NB4 (cell line): ENCODE data around the gene SDSL.

Experiments used
- CTCF ChIP-seq: IDR thresholded peaks from one replicate; pipeline ENCODE4 v1.5.1; 2012; ENCODE audit warnings: low read depth, low read length
- MAX ChIP-seq: IDR thresholded peaks from 2 replicates; pipeline ENCODE4 v1.6.1; 2011; ENCODE audit warnings: low read depth, low read length
- MYC ChIP-seq: IDR thresholded peaks from 2 replicates; pipeline ENCODE4 v1.6.1; 2011; ENCODE audit warnings: low read depth, low read length

GRCh38 chr12:113474635-113475436 lies 52.7 kb downstream of the SDSL start:
- no peak for TF ChIP-seq CTCF
- TF ChIP-seq MYC, result no peak
- no peak for TF ChIP-seq MAX
